OCI-LY3 (cell line): ENCODE measurements around the gene TUBGCP4.
A peak's percentile ranks its signal among the peaks of the same experiment; 100 is the strongest.

Experiments used
- H2AFZ ChIP-seq: fragments of 200-600, 300-600 bp; shearing (Covaris generic); 2 replicates; pipeline ENCODE4 v1.6.0; 2014; ENCODE audit warnings: antibody characterized with exemption, low read depth, low read length
- H3K27ac ChIP-seq: fragments of 200-600, 300-600 bp; sonication (generic); 2 replicates; pipeline ENCODE4 v1.5.1; 2014; ENCODE audit warnings: mild to moderate bottlenecking, low read length, moderate library complexity, mixed read lengths
- H3K27me3 ChIP-seq: fragments of 200-600, 300-600 bp; sonication (generic); 2 replicates; pipeline ENCODE4 v1.6.1; 2014; ENCODE audit warnings: low read depth, low read length, mixed read lengths
- H3K36me3 ChIP-seq: fragments of 200-600, 300-600 bp; sonication (generic); replicated peaks from 2 replicates; pipeline ENCODE3; 2014; ENCODE audit warnings: low read depth, low read length, mixed read lengths
- H3K4me1 ChIP-seq: fragments of 300-600, 200-600 bp; sonication (generic); 2 replicates; pipeline ENCODE4 v1.6.1; 2014; ENCODE audit warnings: low read length, mixed read lengths
- H3K4me2 ChIP-seq: fragments of 200-600, 300-600 bp; sonication (generic); 2 replicates; pipeline ENCODE4 v1.6.1; 2014; ENCODE audit warnings: low read length, mixed read lengths
- H3K4me3 ChIP-seq: fragments of 300-600, 200-600 bp; sonication (generic); 2 replicates; pipeline ENCODE4 v1.5.1; 2014; ENCODE audit warnings: antibody characterized with exemption, mild to moderate bottlenecking, low read length, moderate library complexity
- H3K79me2 ChIP-seq: fragments of 300-600, 200-600 bp; shearing (Covaris generic); 2 replicates; pipeline ENCODE4 v1.6.1; 2014; ENCODE audit warnings: mild to moderate bottlenecking, low read length, mixed read lengths
- H3K9ac ChIP-seq: fragments of 300-600, 200-600 bp; shearing (Covaris generic); 2 replicates; pipeline ENCODE4 v1.6.0; 2014; ENCODE audit warnings: mild to moderate bottlenecking, low read length, moderate library complexity
- H3K9me3 ChIP-seq: fragments of 200-600, 300-600 bp; shearing (Covaris generic); 2 replicates; pipeline ENCODE4 v1.6.1; 2014; ENCODE audit warnings: low read length, mixed read lengths; ENCODE audit not compliant: insufficient read depth
- H4K20me1 ChIP-seq: fragments of 200-600, 300-600 bp; sonication (generic); 2 replicates; pipeline ENCODE4 v1.6.1; 2016; ENCODE audit warnings: low read length, mixed read lengths; ENCODE audit not compliant: insufficient read depth
- CTCF ChIP-seq: fragments of 200-600, 300-600 bp; sonication (generic); IDR thresholded peaks from 2 replicates; pipeline ENCODE4 v1.5.1; 2014; ENCODE audit warnings: antibody characterized with exemption, low read length, low read depth
- EZH2phosphoT487 ChIP-seq: fragments of 200-600 bp; shearing (Covaris generic); IDR thresholded peaks from 2 replicates; pipeline ENCODE4 v1.6.1; 2018; ENCODE audit warnings: antibody characterized with exemption, mixed run types, low read depth

Gene TUBGCP4

GRCh38 chr15:43376017-43376705 lies 5.3 kb downstream of the TUBGCP4 start:
- Histone ChIP-seq H3K4me1 (peaks cover 9% of the 10 kb centered on the region), H3K36me3 (peaks cover 36% of the 10 kb centered on the region), H3K9ac (no peak overlapping the region), H3K27me3 (no peaks in the 10 kb centered on the region), H2AFZ (no peak overlapping the region), H3K9me3 (no peaks in the 10 kb centered on the region), H3K79me2 (peaks cover 32% of the 10 kb centered on the region), H4K20me1 (peaks cover 6% of the 10 kb centered on the region; the same call in 1 of the 2 replicates), H3K27ac (no peak overlapping the region), H3K4me2 (no peak overlapping the region), H3K4me3 (no peak overlapping the region)
- no peak for TF ChIP-seq EZH2phosphoT487
- peak; percentile 79 for TF ChIP-seq CTCF

GRCh38 chr15:43378601-43379000 lies 7.7 kb downstream of the TUBGCP4 start:
- Histone ChIP-seq H3K79me2 (peaks cover 10% of the 10 kb centered on the region), H3K9ac (no peak overlapping the region), H3K4me3 (no peak overlapping the region), H3K27ac (no peak overlapping the region), H3K9me3 (no peaks in the 10 kb centered on the region), H3K27me3 (no peaks in the 10 kb centered on the region), H4K20me1 (peaks cover 6% of the 10 kb centered on the region; the same call in 1 of the 2 replicates), H3K4me2 (no peak overlapping the region), H3K36me3 (peaks cover 45% of the 10 kb centered on the region), H3K4me1 (no peaks in the 10 kb centered on the region), H2AFZ (no peak overlapping the region)
- TF ChIP-seq EZH2phosphoT487: no peak

GRCh38 chr15:43382310-43382709 lies 11.4 kb downstream of the TUBGCP4 start:
- Histone ChIP-seq H3K4me1 (no peaks in the 10 kb centered on the region), H2AFZ (no peak overlapping the region), H3K4me3 (no peak overlapping the region), H3K36me3 (peaks cover 45% of the 10 kb centered on the region), H3K9me3 (no peaks in the 10 kb centered on the region), H3K4me2 (no peak overlapping the region), H3K9ac (no peak overlapping the region), H4K20me1 (no peaks in the 10 kb centered on the region), H3K27ac (no peak overlapping the region), H3K27me3 (no peaks in the 10 kb centered on the region), H3K79me2 (no peaks in the 10 kb centered on the region)
- no peak for TF ChIP-seq CTCF
- no peak for TF ChIP-seq EZH2phosphoT487

- Histone ChIP-seq H4K20me1 (no peaks in the 10 kb centered on the region), H3K79me2 (no peaks in the 10 kb centered on the region), H3K9me3 (no peaks in the 10 kb centered on the region), H3K9ac (no peak overlapping the region), H3K27me3 (no peaks in the 10 kb centered on the region), H3K4me1 (no peaks in the 10 kb centered on the region), H2AFZ (no peak overlapping the region), H3K36me3 (peaks cover 43% of the 10 kb centered on the region), H3K4me3 (no peak overlapping the region), H3K4me2 (no peak overlapping the region), H3K27ac (no peak overlapping the region)
- no peak for TF ChIP-seq EZH2phosphoT487
- no peak for TF ChIP-seq CTCF
Observed at GRCh38 chr15:43383070-43383469, 12.2 kb downstream of the TUBGCP4 start.
